Fibroblast of skin of scalp (primary cell): ENCODE measurements around the gene TMEM54.

Experiments
- DNase-seq: peaks from one replicate; pipeline ENCODE4 v3.0.0-alpha.2; 2013

The TMEM54 gene

GRCh38 chr1:32860566-32860965, 40.6 kb downstream of the TMEM54 start:
- DNase-seq = no peak

GRCh38 chr1:32859915-32860314, 41.3 kb downstream of the TMEM54 start:
- DNase-seq = no peak

GRCh38 chr1:32858791-32859190, 42.4 kb downstream of the TMEM54 start:
- DNase-seq = no peak

GRCh38 chr1:32858136-32858535, 43.1 kb downstream of the TMEM54 start:
- no peak for DNase-seq

- no peak for DNase-seq
Measured at GRCh38 chr1:32855861-32856617, 45.1 kb downstream of the TMEM54 start.

- no peak for DNase-seq
Measured at GRCh38 chr1:32848354-32849063, 52.7 kb downstream of the TMEM54 start.
